Left hindlimb (tissue), 1 donor: ENCODE measurements around the gene TUBGCP3.
"Not testable (repeated sequence)": the region's sequence is repeated elsewhere in the genome, so short reads cannot be mapped to it uniquely, and the experiment has no call there.

Source experiments
- DNase-seq: peaks from one replicate; pipeline ENCODE4 v3.0.0-alpha.2; 2018

The TUBGCP3 gene

DNA sequence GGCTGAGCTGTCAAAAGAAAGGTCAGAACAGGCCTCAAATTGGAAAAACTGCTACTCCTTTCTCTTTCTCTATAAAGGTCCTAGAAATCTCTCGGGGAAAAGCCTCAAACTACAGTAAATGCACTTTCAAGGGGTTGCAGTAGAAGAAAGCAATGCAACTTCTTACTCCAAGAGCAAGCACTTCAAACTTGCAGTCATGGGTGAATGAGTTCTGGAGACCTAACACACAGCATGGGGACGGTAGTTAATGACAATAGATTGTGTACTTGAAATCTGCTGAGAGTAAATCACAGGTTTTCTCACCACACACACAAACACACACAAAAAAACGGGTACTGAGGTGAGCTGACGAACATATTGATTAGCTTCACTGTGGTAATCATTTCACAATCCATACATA lies 11.8 kb downstream of the TUBGCP3 start:
- DNase-seq = no peak

DNA sequence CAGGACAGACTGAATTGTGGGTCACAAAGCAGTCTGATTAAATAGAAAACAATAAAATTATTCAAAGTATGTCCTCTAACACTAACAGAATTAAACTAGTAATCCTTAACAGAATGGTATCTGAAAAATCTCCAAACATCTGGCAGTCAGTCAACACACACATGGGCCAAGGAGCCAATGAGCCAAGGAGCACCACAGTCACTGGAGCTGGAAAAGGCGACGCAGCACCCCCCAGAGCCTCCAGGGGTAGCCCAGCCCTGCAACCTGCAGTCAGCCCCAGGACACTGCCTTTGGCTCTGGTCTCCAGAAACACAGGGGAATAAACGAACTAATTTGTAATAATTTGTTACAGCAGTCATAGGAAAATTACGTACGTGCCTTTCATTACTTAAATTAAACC lies 12.3 kb downstream of the TUBGCP3 start:
- no peak for DNase-seq

DNA sequence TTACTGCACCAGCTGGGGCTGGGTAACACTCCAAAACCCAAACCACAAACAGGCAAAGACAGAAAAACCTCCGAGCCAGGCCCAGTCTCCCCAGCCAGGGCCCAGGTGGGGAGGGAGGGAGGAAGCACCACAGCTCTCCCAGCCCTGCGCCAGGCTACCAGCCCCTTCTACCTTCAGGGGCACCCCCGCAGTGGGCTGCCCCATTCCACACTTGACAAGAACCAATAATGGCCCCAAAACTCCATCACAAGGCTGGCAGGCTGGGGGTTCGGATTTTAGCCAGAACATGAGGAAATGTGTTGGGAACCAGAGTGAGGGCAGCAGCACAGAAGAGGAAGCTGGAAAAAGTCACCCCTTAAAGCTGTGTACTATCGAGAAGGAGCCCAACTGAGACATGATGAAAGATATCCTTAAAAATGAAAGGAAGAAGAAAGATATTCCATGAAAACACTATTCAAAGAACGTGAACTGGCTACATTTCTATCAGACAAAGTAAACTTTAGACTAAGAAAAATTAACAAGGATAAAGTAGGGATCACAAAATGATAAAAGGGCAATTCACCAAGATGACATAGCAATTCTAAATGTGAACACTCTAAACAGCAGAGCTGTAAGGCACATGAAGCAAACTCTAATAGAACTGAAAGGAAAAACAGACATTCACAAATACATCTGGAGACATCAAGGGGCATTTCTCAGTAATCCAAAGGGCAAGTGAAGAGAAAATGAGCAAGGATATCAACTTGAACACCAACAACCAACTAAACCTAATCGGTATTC lies 12.9 kb downstream of the TUBGCP3 start:
- DNase-seq = no peak

DNA sequence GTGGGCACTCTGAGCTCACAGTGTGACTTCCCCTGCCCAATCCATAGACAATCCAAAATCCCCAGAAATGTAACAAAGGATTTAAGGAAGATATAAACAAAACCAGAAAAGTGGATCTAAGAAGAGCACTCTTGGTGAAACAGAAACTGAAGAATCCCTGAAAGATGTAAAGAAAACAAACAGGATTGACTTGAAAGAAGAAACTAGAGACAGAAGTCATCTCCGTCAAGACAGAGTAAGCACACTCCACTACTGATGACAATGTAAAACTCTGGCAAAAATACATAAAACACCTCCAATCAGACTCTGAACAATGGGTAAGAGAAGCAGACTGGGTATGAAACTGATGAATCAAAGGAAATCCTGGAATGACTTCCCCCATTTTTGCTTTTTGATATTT lies 13.5 kb downstream of the TUBGCP3 start:
- no peak for DNase-seq

DNA sequence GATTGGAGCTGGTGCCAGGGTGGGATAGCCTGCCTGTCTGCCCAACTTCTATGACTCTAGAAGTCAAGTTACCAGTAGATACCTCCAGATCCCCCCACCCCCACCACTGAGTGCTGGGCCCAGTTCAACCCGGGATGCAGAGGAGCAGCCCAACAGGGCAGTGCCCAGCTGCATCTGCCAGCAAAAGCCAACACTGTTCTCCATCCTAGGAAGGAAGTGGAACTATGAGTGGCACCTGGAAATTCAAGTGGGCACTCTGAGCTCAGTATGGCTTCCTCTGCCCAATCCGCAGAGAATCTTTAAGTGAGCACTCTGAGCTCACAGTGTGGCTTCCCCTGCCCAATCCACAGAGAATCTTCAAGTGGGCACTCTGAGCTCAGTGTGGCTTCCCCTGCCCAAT lies 14.2 kb downstream of the TUBGCP3 start:
- no peak for DNase-seq

DNA sequence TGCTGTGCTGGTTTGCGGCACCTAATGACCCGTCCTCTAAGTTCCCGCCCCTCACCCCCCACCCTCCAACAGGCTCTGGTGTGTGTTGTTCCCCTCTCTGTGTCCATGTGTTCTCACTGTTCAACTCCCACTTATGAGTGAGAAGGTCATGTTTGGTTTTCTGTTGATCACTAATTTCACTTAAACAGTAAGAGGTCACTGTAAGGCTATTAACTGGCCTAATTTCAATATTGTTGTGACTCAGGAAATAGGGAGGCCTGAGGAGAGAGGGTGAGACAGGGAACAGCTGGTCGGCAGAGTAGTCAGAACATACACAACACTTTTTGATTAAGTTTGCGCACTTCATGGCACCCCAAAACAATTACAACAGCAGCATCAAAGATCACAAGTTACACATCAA lies 15.6 kb downstream of the TUBGCP3 start:
- DNase-seq = no peak

DNA sequence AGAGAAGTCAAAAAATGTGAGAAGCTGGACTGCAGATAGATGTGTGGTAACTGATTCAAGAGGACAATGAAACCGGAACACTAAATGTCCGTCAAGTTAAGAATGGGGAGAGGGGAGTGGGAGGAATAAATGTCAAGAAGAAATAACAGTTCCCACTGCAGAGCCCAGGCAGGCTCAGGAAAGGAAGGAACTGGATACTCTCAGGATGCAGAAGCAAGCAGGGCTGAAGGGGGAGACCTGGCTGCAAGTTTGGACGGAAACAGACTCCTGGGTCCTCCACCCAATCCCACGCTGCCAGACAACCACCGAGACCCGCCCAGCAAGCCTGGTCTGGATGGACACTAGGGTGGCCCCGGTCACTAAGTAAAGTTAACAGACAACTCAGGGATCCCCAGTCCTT lies 18.1 kb downstream of the TUBGCP3 start:
- DNase-seq = no peak

DNA sequence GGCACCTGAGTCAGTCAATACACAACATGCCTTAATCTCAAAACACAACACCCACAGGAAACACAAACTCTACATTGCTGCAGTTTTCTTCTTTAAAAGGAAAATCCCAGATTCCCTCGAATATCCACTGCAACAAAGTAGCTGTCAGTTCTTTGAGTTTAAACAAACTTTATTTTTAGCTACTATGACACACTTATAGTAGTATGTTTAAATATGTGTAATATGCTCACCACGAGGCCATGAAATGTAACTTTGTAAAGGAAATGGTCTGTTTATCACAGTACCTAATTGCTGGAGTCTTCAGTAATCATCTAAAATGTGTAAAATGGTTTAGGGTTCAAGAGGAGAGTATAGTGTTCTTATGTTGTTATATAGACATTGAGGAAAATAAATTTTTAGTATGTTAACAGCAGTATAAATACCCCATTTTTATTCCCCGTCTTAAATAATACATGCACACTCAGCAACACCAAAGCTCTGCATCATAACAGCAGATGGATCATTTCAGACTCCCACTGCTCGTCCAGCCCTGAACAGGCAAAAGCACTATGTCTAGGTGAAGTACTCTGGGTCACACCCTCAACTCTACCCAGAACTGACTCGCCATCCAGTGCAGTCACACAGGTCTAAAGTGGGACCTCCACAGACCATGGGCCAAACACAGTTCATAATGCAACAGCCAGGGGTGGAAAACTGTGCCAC lies 20.6 kb downstream of the TUBGCP3 start:
- DNase-seq = no peak

DNA sequence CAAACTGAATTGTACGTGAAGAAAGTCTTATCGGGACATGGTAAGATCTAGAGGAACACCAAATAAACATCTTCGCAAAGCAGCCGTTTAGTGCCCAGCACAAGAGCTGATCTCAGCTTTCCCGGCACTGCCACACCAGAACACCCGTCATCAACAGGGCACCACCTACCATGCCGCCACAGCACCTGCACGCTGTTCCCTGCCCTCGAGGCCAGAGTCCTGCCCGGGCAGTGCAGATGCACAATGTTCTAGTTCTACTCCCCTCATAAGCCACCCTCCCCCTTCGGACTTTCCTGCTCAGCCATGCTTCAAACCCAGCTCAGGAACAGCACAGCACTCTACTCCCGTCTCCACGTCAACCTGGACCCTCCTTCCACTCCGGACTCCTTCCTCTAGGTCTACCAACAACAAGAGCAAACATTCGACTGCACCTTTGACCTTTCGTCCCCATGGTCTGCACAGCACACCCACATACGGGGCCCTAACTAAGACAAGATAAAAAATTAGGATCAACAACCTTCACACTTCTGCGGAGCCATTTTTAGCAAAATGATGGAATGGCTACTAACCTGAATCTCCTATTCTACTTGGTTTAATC lies 25.1 kb downstream of the TUBGCP3 start:
- no peak for DNase-seq

DNA sequence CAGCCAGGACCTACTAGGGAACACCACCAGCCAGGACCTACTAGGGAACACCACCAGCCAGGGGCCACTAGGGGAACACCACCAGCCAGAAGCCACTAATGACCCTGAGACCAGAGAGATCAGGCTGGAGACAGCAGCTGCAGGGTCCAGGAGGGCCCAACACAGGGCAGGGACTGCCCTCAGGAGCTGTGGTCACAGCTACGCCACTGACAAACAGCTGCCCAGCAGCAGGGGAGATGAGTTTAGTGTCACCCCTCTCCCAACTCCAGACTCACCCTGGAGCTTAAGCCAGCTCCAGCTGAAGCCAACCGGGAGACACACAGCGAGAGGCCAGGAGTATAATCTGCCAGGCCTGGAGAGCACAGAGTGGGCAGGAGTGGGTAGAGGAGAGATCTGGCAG lies 25.7 kb downstream of the TUBGCP3 start:
- no peak for DNase-seq

DNA sequence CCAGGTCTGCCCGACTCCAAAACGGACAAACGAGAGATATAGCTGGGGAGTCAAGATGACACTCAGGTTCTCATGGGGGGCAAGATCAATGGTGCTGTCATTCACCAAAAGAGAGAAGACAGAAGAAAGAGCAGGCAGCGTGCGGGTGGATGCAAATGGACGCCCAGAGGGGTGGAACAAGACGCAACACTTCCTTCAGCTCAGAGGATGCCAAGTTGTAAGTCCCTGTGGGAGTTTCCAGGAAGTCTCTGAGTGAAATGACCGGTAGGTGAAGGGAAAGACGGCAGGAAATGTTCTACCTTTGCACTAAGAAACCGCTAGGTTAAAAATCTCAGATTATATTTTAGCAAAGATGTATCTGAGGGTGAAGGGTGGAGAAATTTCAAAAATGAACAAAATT lies 26.5 kb downstream of the TUBGCP3 start:
- DNase-seq = no peak

DNA sequence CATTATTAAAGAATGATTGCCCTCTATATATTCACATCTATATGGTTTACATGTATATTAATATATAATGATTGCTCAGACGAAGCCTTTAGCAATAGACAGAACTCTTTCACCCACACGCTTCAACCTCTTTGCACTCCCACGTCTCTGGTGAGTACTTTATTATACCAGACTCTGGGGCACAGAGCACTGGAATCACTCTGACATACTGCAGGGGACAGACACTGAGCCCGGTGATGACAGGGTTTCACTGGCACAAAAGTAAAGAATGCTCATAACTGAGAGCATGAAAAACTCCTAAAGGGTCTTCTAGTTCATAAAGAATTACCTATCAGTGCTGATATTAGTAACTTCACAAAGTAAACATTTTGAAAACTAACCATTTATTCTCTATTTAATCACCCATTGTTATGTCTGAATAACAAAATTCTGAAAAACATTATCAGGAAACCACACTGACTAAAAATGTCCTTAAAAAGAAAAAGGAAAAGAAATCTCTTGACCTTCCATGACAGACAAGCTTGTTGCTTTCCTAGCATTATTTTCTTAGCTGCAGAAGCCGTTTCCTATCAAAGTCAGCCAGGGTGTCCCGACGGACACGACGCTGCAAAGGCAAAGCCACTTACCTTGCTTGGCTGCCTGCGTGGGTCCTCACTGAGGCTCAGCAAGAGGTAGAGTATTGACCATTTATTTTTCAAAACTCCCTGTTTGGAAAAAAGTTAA lies 29.1 kb downstream of the TUBGCP3 start:
- no peak for DNase-seq

DNA sequence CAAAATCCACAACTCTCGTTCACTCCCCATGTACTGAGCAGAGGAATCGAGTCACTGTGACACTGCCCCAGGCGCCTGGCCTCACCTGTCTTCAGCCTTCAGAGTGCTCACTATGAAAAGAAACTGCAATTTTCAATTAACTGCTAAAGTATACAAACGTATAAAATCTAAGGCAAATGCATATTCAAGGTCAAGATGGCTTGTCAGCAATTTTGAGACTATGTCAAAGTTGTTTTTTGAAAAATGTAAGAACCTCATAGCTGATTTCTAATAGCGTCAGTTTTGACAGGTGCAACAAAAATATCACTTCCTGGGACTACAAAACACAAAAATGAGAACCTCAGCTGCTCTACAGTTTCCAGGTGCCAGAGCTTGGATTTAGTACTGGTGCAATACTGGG lies 31.4 kb downstream of the TUBGCP3 start:
- no peak for DNase-seq

DNA sequence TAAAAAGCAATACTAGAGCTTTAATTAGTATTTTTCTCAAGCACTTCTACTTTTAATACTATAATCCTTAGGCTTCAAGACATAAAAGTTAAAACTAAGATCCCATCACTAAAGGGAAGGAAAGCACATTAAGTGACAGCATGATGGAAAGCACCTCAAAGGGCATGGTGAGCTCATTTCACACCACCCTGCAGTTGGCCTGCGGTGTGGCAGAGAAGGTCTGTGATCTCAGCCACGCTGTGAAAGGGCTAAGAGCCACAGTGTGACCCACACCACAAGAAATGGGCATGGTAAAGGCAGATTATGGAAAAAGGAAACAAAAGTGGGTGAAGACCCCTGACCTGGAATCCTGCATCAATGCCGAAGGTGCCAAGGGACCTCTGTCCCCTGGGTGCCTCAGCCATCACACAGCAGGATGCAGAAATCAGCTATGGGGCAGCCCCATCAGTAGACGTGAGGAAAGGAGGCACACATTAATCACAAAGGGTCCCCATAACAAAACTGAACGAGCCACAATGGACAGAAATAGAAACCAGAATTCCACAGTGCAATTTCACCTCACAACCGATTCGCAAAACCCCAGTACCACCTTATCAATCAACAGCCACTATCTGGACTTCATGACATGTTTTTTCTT lies 33.6 kb downstream of the TUBGCP3 start:
- no peak for DNase-seq

DNA sequence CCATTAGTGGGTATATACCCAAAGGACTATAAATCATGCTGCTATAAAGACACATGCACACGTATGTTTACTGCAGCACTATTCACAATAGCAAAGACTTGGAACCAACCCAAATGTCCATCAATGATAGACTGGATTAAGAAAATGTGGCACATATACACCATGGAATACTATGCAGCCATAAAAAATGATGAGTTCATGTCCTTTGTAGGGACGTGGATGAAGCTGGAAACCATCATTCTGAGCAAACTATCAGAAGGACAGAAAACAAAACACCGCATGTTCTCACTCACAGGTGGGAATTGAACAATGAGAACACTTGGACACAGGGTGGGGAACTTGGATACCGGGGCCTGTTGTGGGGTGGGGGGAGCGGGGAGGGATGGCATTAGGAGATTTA lies 39.0 kb downstream of the TUBGCP3 start:
- not testable (repeated sequence) for DNase-seq

DNA sequence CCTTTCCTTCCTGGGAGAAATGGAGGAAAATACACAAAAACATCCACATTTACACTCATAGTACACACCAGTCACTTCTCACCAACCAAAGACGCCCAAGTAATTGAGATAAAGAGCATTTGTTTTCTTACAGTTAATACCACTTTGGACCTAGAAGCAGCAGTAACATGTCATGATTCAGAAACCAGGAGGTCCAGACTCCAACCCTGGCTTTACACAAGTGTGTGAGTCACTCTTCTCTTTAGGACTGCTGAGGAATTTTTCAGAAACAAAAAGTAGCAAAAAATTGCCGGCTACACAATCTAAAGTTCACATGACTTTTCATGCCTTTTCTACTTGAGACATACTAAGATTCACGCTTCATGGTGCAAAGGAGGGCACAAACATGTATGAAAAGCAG lies 42.1 kb downstream of the TUBGCP3 start:
- no peak for DNase-seq

DNA sequence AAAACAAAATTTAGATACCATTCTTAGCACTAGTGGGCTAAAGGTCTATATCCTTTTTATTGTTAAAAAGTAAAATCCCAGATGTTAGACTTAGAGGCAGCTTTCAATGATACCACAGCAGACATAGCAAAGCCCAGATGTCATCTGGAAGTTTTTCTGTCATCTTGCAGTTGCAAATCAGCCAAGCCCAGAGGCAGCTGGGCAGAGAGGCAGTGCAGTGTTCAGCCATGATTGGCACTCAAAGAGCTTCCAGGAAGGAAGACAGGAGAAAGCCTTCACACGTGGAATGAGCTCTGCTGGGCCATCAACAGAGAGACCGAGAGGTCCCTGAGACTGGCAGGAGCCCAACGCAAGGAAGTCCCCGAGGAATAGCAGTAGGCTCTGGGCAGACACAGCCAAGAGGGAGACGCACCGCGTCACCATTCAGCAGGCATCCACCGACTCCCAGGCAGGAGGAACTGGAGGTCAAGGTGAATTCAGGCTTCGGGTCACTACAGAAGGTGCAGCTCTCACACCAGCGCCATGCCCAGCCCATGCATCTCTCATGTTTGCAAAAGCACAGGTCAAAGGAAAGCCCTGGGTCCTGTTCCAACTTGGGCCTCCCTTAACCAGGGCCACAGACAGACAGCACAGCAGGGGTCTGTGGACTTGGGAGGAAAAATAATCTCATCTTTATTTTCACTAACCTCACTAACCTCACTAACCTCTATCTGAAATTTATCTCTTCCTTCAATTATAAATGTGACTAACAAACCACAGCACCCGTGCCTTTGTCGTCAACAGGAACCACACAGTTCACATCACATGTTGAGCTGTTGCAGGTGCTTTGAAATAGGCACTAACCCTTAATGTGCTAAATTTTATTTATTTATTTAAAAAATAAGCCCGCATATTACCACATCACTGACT lies 54.9 kb downstream of the TUBGCP3 start:
- DNase-seq = no peak

DNA sequence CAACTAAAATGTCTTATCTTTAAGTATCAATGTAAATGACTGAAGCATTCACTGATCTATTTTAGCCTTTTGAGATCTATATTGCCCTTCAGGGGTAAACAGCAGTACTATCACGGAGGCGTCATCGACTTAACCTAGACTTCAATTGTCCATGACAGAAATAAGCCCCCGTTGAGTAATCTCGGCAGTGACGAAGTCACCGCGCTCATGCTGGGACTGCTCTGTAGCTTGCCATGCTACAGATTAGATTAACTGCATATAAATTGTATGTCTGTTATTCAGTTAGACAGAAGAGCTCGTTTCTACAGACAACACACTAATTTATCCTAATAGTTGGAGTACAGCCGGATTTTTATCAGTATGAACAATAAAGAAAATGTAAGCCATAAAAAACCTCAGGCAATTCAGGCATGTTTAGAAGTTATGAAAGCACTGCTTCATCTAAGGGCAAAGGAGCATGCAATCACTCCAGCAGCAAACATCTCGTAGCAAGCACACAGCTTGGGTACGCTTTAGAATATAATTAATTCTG lies 56.6 kb downstream of the TUBGCP3 start:
- no peak for DNase-seq

DNA sequence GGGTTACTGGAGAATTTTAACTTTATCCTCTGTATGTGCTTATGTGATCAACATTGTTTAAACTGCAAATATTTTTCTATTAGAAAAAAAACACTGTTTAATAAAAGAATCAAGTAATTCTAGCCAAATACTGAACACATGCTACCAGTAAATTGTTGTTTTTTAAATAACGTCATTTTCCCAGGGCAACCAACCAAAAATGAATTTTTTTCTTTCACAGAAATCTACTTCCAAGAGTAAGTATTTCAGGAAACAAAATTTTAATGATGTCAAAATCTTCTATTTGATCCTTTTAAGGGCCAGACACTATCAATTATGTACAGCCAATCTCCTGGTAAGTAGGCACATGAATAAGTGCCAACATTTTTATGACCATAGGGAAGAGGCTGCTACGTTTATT lies 57.1 kb downstream of the TUBGCP3 start:
- DNase-seq = no peak

DNA sequence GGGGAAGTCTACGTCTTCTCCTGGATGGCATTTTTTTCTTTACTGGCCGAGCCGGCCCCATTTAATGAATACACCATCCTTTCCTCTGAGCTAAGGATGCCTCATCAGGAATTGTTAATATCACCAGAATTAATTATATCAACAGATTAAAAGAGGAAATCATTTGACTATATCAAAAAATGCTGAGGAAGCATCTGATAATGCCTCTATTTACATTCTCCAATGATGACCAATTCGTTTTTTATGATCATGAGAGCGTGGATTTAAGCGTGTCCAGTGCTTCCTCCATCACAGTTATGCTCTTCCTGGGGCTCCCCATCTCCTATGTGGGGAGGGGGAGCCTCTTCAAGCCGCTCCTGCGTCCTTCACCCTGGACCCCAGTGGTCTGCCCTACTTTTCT lies 58.7 kb downstream of the TUBGCP3 start:
- DNase-seq = no peak

DNA sequence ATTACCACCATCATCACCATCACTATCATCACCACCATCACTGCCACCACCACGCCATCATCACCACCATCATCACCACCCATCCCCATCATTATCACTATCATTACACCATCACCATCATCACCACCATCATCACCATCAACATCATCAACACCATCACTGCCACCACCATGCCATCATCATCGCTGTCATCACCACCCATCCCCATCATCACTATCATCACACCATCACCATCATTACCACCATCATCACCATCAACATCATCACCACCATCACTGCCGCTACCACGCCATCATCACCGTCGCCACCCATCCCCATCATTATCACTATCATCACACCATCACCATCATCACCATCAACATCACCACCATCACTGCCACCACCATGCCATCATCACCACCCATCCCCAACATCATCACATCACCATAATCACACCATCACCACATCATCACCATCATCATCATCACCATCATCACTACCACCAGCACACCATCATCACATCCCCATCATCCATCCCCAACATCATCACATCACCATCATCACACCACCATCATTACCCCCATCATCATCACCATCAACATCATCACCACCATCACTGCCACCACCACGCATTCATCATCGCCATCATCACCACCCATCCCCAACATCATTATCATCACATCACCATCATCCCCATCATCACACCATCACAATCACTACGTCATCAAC lies 61.7 kb downstream of the TUBGCP3 start:
- no peak for DNase-seq
